ENCODE measurements around the gene PLVAP.
A peak's percentile ranks its signal among the peaks of the same experiment; 100 is the strongest.

The PLVAP gene

GRCh38 chr19:17347361-17347760, 29.8 kb downstream of the PLVAP start:
- Histone ChIP-seq H3K27ac (ENCODE audit: low read depth, low read length) (no peak overlapping the region), H3F3A (ENCODE audit: insufficient read depth) (peaks cover 8% of the 10 kb centered on the region), H3K9me3 (ENCODE audit: insufficient read depth, low read length) (no peaks in the 10 kb centered on the region), H3K4me2 (ENCODE audit: low read depth, low read length, poor library complexity, severe bottlenecking) (no peak overlapping the region), H2AFZ (ENCODE audit: low read depth, low read length, severe bottlenecking) (no peak overlapping the region), H4K20me1 (ENCODE audit: low read depth, low read length) (no peaks in the 10 kb centered on the region), H3K36me3 (ENCODE audit: low read length) (no peaks in the 10 kb centered on the region), H3K9me2 (replicated peaks; ENCODE audit: insufficient read depth, low read length) (no peaks in the 10 kb centered on the region), H3K4me3 (ENCODE audit: insufficient read depth, low read length, poor library complexity, severe bottlenecking) (no peak overlapping the region), H3K27me3 (ENCODE audit: low read length) (no peaks in the 10 kb centered on the region), H3K9ac (ENCODE audit: low read length) (no peak overlapping the region), H3K79me2 (ENCODE audit: insufficient read depth, low read length) (no peaks in the 10 kb centered on the region)
- TF ChIP-seq, protein P1, sequence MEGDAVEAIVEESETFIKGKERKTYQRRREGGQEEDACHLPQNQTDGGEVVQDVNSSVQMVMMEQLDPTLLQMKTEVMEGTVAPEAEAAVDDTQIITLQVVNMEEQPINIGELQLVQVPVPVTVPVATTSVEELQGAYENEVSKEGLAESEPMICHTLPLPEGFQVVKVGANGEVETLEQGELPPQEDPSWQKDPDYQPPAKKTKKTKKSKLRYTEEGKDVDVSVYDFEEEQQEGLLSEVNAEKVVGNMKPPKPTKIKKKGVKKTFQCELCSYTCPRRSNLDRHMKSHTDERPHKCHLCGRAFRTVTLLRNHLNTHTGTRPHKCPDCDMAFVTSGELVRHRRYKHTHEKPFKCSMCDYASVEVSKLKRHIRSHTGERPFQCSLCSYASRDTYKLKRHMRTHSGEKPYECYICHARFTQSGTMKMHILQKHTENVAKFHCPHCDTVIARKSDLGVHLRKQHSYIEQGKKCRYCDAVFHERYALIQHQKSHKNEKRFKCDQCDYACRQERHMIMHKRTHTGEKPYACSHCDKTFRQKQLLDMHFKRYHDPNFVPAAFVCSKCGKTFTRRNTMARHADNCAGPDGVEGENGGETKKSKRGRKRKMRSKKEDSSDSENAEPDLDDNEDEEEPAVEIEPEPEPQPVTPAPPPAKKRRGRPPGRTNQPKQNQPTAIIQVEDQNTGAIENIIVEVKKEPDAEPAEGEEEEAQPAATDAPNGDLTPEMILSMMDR (IDR thresholded peaks at IDR 0.05; ENCODE audit: insufficient read depth, low read length, poor library complexity, severe bottlenecking) = no peak
- no peak for TF ChIP-seq EZH2phosphoT487 (conservative IDR thresholded peaks at IDR 0.05; ENCODE audit: low read length)

GRCh38 chr19:17346109-17346671, 31.0 kb downstream of the PLVAP start:
- Histone ChIP-seq H3K36me3 (ENCODE audit: low read length) (0 out of 2 replicates have a peak, but pooled peaks cover 4% of the 10 kb centered on the region), H3K27ac (ENCODE audit: low read depth, low read length) (no peak overlapping the region), H3K9me3 (ENCODE audit: insufficient read depth, low read length) (no peaks in the 10 kb centered on the region), H3K27me3 (ENCODE audit: low read length) (no peaks in the 10 kb centered on the region), H3K79me2 (ENCODE audit: insufficient read depth, low read length) (no peaks in the 10 kb centered on the region), H2AFZ (ENCODE audit: low read depth, low read length, severe bottlenecking) (no peak overlapping the region), H3K9me2 (replicated peaks; ENCODE audit: insufficient read depth, low read length) (no peaks in the 10 kb centered on the region), H3K4me2 (ENCODE audit: low read depth, low read length, poor library complexity, severe bottlenecking) (no peak overlapping the region), H4K20me1 (ENCODE audit: low read depth, low read length) (no peaks in the 10 kb centered on the region), H3K9ac (ENCODE audit: low read length) (no peak overlapping the region), H3F3A (ENCODE audit: insufficient read depth) (peaks cover 8% of the 10 kb centered on the region), H3K4me3 (ENCODE audit: insufficient read depth, low read length, poor library complexity, severe bottlenecking) (no peak overlapping the region)
- no peak for TF ChIP-seq EZH2phosphoT487 (conservative IDR thresholded peaks at IDR 0.05; ENCODE audit: low read length)
- TF ChIP-seq, protein P1 (IDR thresholded peaks at IDR 0.05; ENCODE audit: insufficient read depth, low read length, poor library complexity, severe bottlenecking) = peak; percentile 62

DNA sequence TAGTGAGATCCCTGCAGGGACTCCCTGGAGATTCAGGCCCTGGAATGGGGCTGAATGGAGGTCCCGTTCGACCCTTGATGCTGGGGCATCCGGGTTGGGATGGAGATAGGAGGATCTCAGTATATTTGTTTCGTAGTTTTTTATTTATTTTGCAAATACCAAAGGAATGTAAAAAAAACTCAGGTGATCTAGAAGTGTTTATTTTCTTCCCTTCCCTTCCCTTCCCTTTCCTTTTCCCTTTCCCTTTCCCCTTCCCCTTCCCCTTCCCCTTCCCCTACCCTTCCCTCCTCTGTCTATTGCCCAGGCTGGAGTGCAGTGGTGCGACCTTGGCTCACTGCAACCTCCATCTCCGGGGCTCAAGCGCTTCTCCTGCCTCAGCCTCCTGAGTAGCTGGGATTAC, 35.3 kb downstream of the PLVAP start:
- H3K4me2 ChIP-seq (ENCODE audit: low read depth, low read length, poor library complexity, severe bottlenecking) = no peak overlapping the region
- no peaks in the 10 kb centered on the region for H3K9me3 ChIP-seq (ENCODE audit: insufficient read depth, low read length)
- H3K27me3 ChIP-seq (ENCODE audit: low read length) = no peaks in the 10 kb centered on the region
- no peaks in the 10 kb centered on the region for H3K9me2 ChIP-seq (replicated peaks; ENCODE audit: insufficient read depth, low read length)
- H3K36me3 ChIP-seq (ENCODE audit: low read length) = 0 out of 2 replicates have a peak, but pooled peaks cover 4% of the 10 kb centered on the region
- H3K4me3 ChIP-seq (ENCODE audit: insufficient read depth, low read length, poor library complexity, severe bottlenecking) = no peak overlapping the region
- H2AFZ ChIP-seq (ENCODE audit: low read depth, low read length, severe bottlenecking) = no peak overlapping the region
- no peak overlapping the region for H3K9ac ChIP-seq (ENCODE audit: low read length)
- H3F3A ChIP-seq (ENCODE audit: insufficient read depth) = peaks cover 8% of the 10 kb centered on the region
- H3K27ac ChIP-seq (ENCODE audit: low read depth, low read length) = no peak overlapping the region
- peaks cover 10% of the 10 kb centered on the region; the same call in 1 of the 2 replicates for H3K79me2 ChIP-seq (ENCODE audit: insufficient read depth, low read length)
- H4K20me1 ChIP-seq (ENCODE audit: low read depth, low read length) = no peaks in the 10 kb centered on the region
- TF ChIP-seq EZH2phosphoT487 (conservative IDR thresholded peaks at IDR 0.05; ENCODE audit: low read length) = no peak
- TF ChIP-seq, protein P1 (IDR thresholded peaks at IDR 0.05; ENCODE audit: insufficient read depth, low read length, poor library complexity, severe bottlenecking) = no peak
